Measurements from ENCODE around the gene PIP4K2A. TPM values are rescaled to one million over a fixed set of nuclear protein-coding genes. Genes with fewer than 3 reads are reported as not detected.

PIP4K2A gene
- total RNA-seq, 6 experiments from 2014 or later: 50.1 to 67.9 (median 58.9) TPM

DNA sequence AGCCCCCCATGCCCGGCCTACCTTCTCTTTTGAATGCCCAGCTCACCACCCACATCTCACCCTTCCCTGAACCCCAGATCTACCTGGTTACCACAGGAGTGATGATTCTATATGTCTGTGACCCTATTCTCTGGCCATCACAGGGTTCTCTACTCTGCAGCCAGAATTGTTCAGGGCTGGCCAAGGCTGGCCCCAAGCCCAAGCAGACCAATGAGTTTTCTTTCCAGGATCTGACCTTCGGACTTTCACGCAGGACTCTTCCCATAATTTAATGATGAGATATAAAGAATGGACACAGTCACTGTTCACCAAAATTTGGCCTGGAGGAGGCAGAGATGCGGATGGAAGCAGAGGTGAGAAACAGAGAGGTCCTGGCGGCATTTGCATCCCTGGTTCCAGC lies 72.6 kb downstream of the PIP4K2A start:
- TF ChIP-seq, protein P1, sequence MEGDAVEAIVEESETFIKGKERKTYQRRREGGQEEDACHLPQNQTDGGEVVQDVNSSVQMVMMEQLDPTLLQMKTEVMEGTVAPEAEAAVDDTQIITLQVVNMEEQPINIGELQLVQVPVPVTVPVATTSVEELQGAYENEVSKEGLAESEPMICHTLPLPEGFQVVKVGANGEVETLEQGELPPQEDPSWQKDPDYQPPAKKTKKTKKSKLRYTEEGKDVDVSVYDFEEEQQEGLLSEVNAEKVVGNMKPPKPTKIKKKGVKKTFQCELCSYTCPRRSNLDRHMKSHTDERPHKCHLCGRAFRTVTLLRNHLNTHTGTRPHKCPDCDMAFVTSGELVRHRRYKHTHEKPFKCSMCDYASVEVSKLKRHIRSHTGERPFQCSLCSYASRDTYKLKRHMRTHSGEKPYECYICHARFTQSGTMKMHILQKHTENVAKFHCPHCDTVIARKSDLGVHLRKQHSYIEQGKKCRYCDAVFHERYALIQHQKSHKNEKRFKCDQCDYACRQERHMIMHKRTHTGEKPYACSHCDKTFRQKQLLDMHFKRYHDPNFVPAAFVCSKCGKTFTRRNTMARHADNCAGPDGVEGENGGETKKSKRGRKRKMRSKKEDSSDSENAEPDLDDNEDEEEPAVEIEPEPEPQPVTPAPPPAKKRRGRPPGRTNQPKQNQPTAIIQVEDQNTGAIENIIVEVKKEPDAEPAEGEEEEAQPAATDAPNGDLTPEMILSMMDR (IDR thresholded peaks at IDR 0.05): no peak
- H3K4me3 Mint-ChIP-seq: no peak overlapping the region

DNA sequence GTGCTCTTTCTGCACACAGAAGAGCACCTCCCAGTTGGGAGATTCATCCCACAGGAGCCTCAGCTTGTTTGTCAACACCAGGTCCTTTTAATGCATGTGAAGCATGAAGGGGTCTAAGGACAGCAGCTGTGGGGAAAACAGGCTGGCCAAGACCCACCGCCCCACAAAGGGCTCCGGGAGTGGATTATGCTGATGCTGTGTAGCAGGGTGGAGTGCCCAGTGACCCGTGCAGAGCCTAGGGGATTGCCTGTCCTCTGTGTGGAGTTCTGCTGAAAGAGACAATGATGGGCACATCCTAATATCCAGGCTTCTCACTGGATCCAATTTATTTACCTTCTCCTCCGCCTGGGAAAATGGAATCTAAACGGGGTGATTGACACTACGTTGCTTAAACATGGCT lies 74.0 kb downstream of the PIP4K2A start:
- TF ChIP-seq, protein P1 (IDR thresholded peaks at IDR 0.05): no peak
- Mint-ChIP-seq H3K9me3 (no peaks in the 10 kb centered on the region), H3K36me3 (ENCODE audit: low read depth) (peaks cover 21% of the 10 kb centered on the region), H3K27me3 (ENCODE audit: insufficient read depth) (peaks cover 1% of the 10 kb centered on the region), H3K27ac (no peak overlapping the region), H3K4me3 (no peak overlapping the region), H3K4me1 (ENCODE audit: low read depth) (peaks cover 28% of the 10 kb centered on the region)
- no peak for DNase-seq

More for the DNA sequence above, 72.6 kb downstream of the PIP4K2A start:
- DNase-seq: no peak
- Mint-ChIP-seq H3K36me3 (ENCODE audit: low read depth) (peaks cover 13% of the 10 kb centered on the region; the same call in 1 of the 2 replicates), H3K27ac (no peak overlapping the region), H3K9me3 (no peaks in the 10 kb centered on the region), H3K27me3 (ENCODE audit: insufficient read depth) (peaks cover under 1% of the 10 kb centered on the region), H3K4me1 (ENCODE audit: low read depth) (peaks cover 33% of the 10 kb centered on the region)

DNA sequence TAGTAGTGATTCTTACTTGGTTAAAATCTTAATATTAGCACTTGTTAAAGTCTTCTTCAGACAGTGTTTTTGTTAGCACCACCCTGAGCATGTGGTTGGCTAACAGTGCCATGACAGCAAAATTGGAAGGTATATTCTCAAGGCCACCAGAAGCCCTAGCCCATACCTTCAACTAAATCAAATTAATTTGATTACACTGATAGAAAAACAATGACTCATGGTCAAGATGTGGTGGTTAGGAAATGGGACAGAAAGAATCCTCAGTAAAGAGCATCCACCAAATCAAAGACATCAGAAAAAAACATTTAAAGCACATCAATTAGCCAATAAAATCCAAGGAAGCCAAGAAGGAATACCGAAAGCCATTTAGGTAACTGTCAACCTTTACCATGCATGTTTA lies 75.5 kb downstream of the PIP4K2A start:
- Mint-ChIP-seq H3K4me3 (no peak overlapping the region), H3K27ac (no peak overlapping the region), H3K27me3 (ENCODE audit: insufficient read depth) (peaks cover 1% of the 10 kb centered on the region)

DNA sequence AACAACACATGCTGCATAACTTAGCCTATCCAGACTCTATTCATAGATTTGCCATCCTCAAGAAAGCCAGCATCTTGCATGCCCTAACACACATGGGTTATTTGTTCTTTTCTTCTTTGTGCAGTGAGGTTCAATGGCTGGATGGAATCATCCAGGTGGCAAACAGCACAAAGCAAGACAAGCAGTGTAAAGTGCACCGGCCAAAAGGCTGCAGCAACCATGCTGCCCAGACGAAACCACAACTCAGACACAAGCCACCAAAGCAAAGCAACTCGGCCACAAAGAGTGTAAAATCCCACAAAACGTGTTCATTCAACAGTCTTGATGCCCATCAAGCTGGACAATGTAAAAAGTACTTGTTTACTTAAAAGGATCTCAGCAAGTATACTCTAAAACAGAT lies 76.9 kb downstream of the PIP4K2A start:
- Mint-ChIP-seq H3K27ac (no peak overlapping the region), H3K9me3 (no peaks in the 10 kb centered on the region), H3K4me3 (no peak overlapping the region), H3K4me1 (ENCODE audit: low read depth) (peaks cover 7% of the 10 kb centered on the region), H3K27me3 (ENCODE audit: insufficient read depth) (peaks cover 1% of the 10 kb centered on the region; the same call in 1 of the 2 replicates), H3K36me3 (ENCODE audit: low read depth) (peaks cover 14% of the 10 kb centered on the region)
- TF ChIP-seq, protein P1 (IDR thresholded peaks at IDR 0.05): no peak
- DNase-seq: no peak

More for the DNA sequence above, 75.5 kb downstream of the PIP4K2A start:
- TF ChIP-seq, protein P1 (IDR thresholded peaks at IDR 0.05): no peak
- H3K36me3 Mint-ChIP-seq (ENCODE audit: low read depth): peaks cover 14% of the 10 kb centered on the region
- no peak for DNase-seq
- peaks cover 21% of the 10 kb centered on the region for H3K4me1 Mint-ChIP-seq (ENCODE audit: low read depth)
- no peaks in the 10 kb centered on the region for H3K9me3 Mint-ChIP-seq

DNA sequence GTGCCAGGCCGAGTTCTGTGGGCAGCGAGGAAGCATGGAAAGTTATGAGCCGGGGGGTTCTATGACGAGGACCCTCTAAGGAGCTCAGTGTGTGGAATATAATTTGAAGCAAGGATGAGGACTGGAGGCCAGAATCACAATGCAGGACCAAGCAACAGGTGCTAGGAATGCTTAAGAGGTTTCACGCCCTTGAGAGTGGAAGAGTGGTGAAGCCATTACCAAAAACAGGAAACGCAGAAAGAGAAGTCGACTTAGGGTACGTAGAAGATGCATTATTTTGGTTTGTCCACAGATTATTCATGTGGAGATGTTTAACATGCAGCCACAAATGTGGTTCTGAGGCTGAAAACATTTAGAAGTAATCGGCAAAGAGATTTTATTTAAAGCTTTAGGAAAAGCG lies 78.7 kb downstream of the PIP4K2A start:
- DNase-seq: no peak
- Mint-ChIP-seq H3K9me3 (no peaks in the 10 kb centered on the region), H3K4me1 (ENCODE audit: low read depth) (peaks cover 22% of the 10 kb centered on the region), H3K27me3 (ENCODE audit: insufficient read depth) (peaks cover 1% of the 10 kb centered on the region; the same call in 1 of the 2 replicates), H3K27ac (no peak overlapping the region; the same call in 1 of the 2 replicates), H3K4me3 (no peak overlapping the region), H3K36me3 (ENCODE audit: low read depth) (peaks cover 13% of the 10 kb centered on the region; the same call in 1 of the 2 replicates)
- TF ChIP-seq, protein P1 (IDR thresholded peaks at IDR 0.05): no peak
